ENCODE data around the gene GSG1L.

DNA sequence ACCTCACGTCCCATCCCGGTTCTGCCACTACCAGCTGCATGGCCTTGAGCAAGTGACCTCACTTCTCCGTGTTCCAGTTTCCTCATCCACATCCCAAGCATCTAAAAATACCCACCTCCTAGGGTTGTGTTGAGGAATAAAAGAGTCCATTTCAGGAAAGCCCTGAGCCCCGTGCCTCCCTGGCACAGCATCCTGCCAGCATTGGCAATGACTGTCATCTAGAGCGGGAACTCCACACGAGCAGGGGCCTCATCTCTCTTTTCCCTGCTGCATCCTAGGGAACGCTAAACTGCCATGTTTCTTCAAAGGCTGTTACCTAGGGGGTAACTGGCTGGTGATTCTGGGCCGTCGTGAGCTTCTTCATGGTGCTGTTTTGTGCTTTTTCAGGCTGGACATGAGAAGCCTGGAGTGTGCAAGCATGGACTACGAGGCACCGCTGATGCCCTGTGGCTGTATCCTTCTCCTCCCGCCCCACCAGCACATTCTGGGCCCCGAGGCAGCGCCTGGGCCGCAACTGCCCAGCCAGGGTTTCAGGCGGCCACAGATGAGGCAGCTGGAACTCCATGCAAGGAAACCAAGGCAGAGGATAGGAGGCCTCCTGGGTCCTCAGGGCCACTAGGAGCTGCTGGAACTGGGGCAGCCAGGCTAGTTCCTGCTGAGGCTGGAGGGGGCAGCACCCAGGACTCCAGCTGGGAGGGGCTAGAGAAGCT, 292.2 kb downstream of the GSG1L start:
- TF ChIP-seq EZH2 (IDR thresholded peaks at IDR 0.05; ENCODE audit: borderline replicate concordance, low read depth, low read length) (no peak), CBFB (CRISPR knock-in tag; IDR thresholded peaks at IDR 0.05) (no peak), MTA3 (IDR thresholded peaks at IDR 0.05; ENCODE audit: borderline replicate concordance) (no peak), HBP1 (CRISPR knock-in tag; IDR thresholded peaks at IDR 0.05) (no peak), MED1 (CRISPR knock-in tag; IDR thresholded peaks at IDR 0.05; ENCODE audit: borderline replicate concordance) (no peak), NFYB (IDR thresholded peaks at IDR 0.05; ENCODE audit: extremely low read depth, insufficient read length) (no peak), ATF2 (CRISPR knock-in tag; IDR thresholded peaks at IDR 0.05) (no peak), SP1 (CRISPR knock-in tag; IDR thresholded peaks at IDR 0.05) (no peak), ATF7 (IDR thresholded peaks at IDR 0.05) (no peak), POLR2AphosphoS5 (IDR thresholded peaks at IDR 0.05; ENCODE audit: control insufficient read depth, insufficient read depth, low read depth, low read length) (no peak)

All from K562 (cell line).